ENCODE results near the gene SFSWAP. TPM values are rescaled to one million over a fixed set of nuclear protein-coding genes. Genes with fewer than 3 reads are reported as not detected.

Gene SFSWAP
- total RNA-seq, 1 experiment from 2014 or later, result 76.3 TPM

GRCh38 chr12:131831635-131832041, 120.7 kb downstream of the SFSWAP start:
- TF ChIP-seq ZNF671 (CRISPR knock-in tag; IDR thresholded peaks at IDR 0.05) (no peak), IRF2 (CRISPR knock-in tag; IDR thresholded peaks at IDR 0.05; ENCODE audit: borderline replicate concordance, low read depth) (no peak), PREB (CRISPR knock-in tag; IDR thresholded peaks at IDR 0.05; ENCODE audit: borderline replicate concordance) (no peak), ZSCAN18 (CRISPR knock-in tag; IDR thresholded peaks at IDR 0.05) (no peak), JAZF1 (CRISPR knock-in tag; IDR thresholded peaks at IDR 0.05) (no peak), ATF6 (CRISPR knock-in tag; IDR thresholded peaks at IDR 0.05) (no peak), TEAD4 (CRISPR knock-in tag; IDR thresholded peaks at IDR 0.05) (no peak), ZNF512 (CRISPR knock-in tag; IDR thresholded peaks at IDR 0.05; ENCODE audit: borderline replicate concordance) (no peak), SOX15 (CRISPR knock-in tag; IDR thresholded peaks at IDR 0.05) (no peak), ZMAT4 (CRISPR knock-in tag; IDR thresholded peaks at IDR 0.05) (no peak), MAX (CRISPR knock-in tag; IDR thresholded peaks at IDR 0.05) (no peak), TP53 (CRISPR knock-in tag; IDR thresholded peaks at IDR 0.05) (no peak), E2F5 (CRISPR knock-in tag; IDR thresholded peaks at IDR 0.05) (no peak), EMX1 (CRISPR knock-in tag; IDR thresholded peaks at IDR 0.05) (no peak), ATF2 (CRISPR knock-in tag; IDR thresholded peaks at IDR 0.05; ENCODE audit: borderline replicate concordance, low read depth) (no peak), ZNF423 (CRISPR knock-in tag; IDR thresholded peaks at IDR 0.05) (no peak)
- H3K27me3 Mint-ChIP-seq (ENCODE audit: low read depth), result peaks cover 18% of the 10 kb centered on the region
- ChIA-PET CTCF (interaction anchor here (1.7 kb wide), 1 partner anchor 35 kb away, joined by 12 read pairs; no protein-coding TSS in a partner anchor), POLR2A (no interaction called here)
- no peak overlapping the region for H3K27ac Mint-ChIP-seq
- H3K4me1 Mint-ChIP-seq, result peaks cover 22% of the 10 kb centered on the region
- no peak overlapping the region for H3K4me3 Mint-ChIP-seq
- no peaks in the 10 kb centered on the region for H3K36me3 Mint-ChIP-seq
- DNase-seq (ENCODE audit: low spot score) (no peak), ATAC-seq (no peak)
- no peaks in the 10 kb centered on the region for H3K9me3 Mint-ChIP-seq
